RWPE2 (cell line): Measurements from ENCODE around the gene PPP1R12C.
A peak's percentile ranks its signal among the peaks of the same experiment; 100 is the strongest.

ENCODE experiments used
- ATAC-seq: fragments of 200-7000 bp; cut with Tn5 transposase; 3 replicates; pipeline ENCODE4 v1.9.1; 2021; ENCODE audit warnings: low read depth
- DNase-seq: peaks from one replicate; pipeline ENCODE4 v3.0.0-alpha.2; 2020; ENCODE audit warnings: low spot score
- H3K27ac ChIP-seq: fragments of 450-650 bp; 2 replicates; pipeline ENCODE4 v1.5.1; 2017; ENCODE audit warnings: mild to moderate bottlenecking; ENCODE audit not compliant: poor library complexity, severe bottlenecking
- H3K27me3 ChIP-seq: fragments of 250-450 bp; sonication (Bioruptor Pico); 2 replicates; pipeline ENCODE4 v1.5.1; 2021; ENCODE audit warnings: mild to moderate bottlenecking, moderate library complexity; ENCODE audit not compliant: insufficient read depth, poor library complexity, severe bottlenecking
- H3K36me3 ChIP-seq: fragments of 250-450 bp; sonication (Bioruptor Pico); 2 replicates; pipeline ENCODE4 v1.5.1; 2020; ENCODE audit warnings: low read depth, mild to moderate bottlenecking, moderate library complexity
- H3K4me1 ChIP-seq: fragments of 250-450 bp; sonication (Bioruptor Pico); 2 replicates; pipeline ENCODE4 v1.5.1; 2021; ENCODE audit warnings: mild to moderate bottlenecking, moderate library complexity; ENCODE audit not compliant: insufficient read depth, poor library complexity, severe bottlenecking
- H3K4me3 ChIP-seq: fragments of 250-450 bp; sonication (Bioruptor Pico); 2 replicates; pipeline ENCODE4 v1.5.1; 2021; ENCODE audit warnings: mild to moderate bottlenecking, moderate library complexity; ENCODE audit not compliant: severe bottlenecking
- H3K9me3 ChIP-seq: fragments of 250-450 bp; sonication (Bioruptor Pico); 2 replicates; pipeline ENCODE4 v1.5.1; 2021; ENCODE audit warnings: mild to moderate bottlenecking, moderate library complexity; ENCODE audit not compliant: severe bottlenecking
- CTCF ChIP-seq: fragments of 450-650 bp; IDR thresholded peaks from one replicate; pipeline ENCODE4 v1.5.1; 2017; ENCODE audit warnings: mild to moderate bottlenecking, moderate library complexity; ENCODE audit not compliant: poor library complexity, severe bottlenecking

PPP1R12C gene

GRCh38 chr19:55082020-55082851, 35.2 kb downstream of the PPP1R12C start:
- DNase-seq (no peak), ATAC-seq (no peak)
- Histone ChIP-seq H3K4me3 (no peak overlapping the region), H3K36me3 (no peaks in the 10 kb centered on the region; the same call in 1 of the 2 replicates), H3K9me3 (no peaks in the 10 kb centered on the region), H3K27ac (no peak overlapping the region), H3K4me1 (no peaks in the 10 kb centered on the region), H3K27me3 (no peaks in the 10 kb centered on the region)
- no peak for TF ChIP-seq CTCF

- Histone ChIP-seq H3K4me1 (no peaks in the 10 kb centered on the region), H3K4me3 (no peak overlapping the region), H3K36me3 (no peaks in the 10 kb centered on the region; the same call in 1 of the 2 replicates), H3K27ac (no peak overlapping the region), H3K9me3 (no peaks in the 10 kb centered on the region), H3K27me3 (no peaks in the 10 kb centered on the region)
- no peak for DNase-seq
- ATAC-seq = no peak
- no peak for TF ChIP-seq CTCF
Observed at GRCh38 chr19:55081770-55082019, 35.7 kb downstream of the PPP1R12C start.

GRCh38 chr19:55080968-55081769, 36.3 kb downstream of the PPP1R12C start:
- peak overlapping the region; percentile 84 for H3K27ac ChIP-seq
- H3K4me3 ChIP-seq = peak overlapping the region; percentile 49
- H3K4me1 ChIP-seq = no peaks in the 10 kb centered on the region
- DNase-seq (peak; percentile 88), ATAC-seq (peak; percentile 73)
- TF ChIP-seq CTCF = no peak
- no peaks in the 10 kb centered on the region for H3K27me3 ChIP-seq
- no peaks in the 10 kb centered on the region; the same call in 1 of the 2 replicates for H3K36me3 ChIP-seq
- H3K9me3 ChIP-seq = no peaks in the 10 kb centered on the region

- no peaks in the 10 kb centered on the region for H3K27me3 ChIP-seq
- no peaks in the 10 kb centered on the region for H3K4me1 ChIP-seq
- ATAC-seq = peak; percentile 69
- H3K36me3 ChIP-seq = no peaks in the 10 kb centered on the region; the same call in 1 of the 2 replicates
- no peak for TF ChIP-seq CTCF
- peak overlapping the region; percentile 84 for H3K27ac ChIP-seq
- DNase-seq = no peak
- H3K9me3 ChIP-seq = no peaks in the 10 kb centered on the region
- H3K4me3 ChIP-seq = peak overlapping the region; percentile 49
Observed at GRCh38 chr19:55080121-55080967, 37.1 kb downstream of the PPP1R12C start.
